Nephron progenitor cell (in vitro differentiated cells): ENCODE data around the gene LUZP2.

Experiments
- DNase-seq: peaks from one replicate; pipeline ENCODE4 v3.0.0; 2021
- H3K27ac Mint-ChIP-seq: 2 replicates; pipeline ENCODE4 v1.8.0; 2021; ENCODE audit warnings: mild to moderate bottlenecking, moderate library complexity, mixed read lengths
- H3K27me3 Mint-ChIP-seq: 2 replicates; pipeline ENCODE4 v1.8.0; 2021; ENCODE audit warnings: mild to moderate bottlenecking, low read depth, mixed read lengths; ENCODE audit not compliant: poor library complexity
- H3K36me3 Mint-ChIP-seq: 2 replicates; pipeline ENCODE4 v1.8.0; 2021; ENCODE audit warnings: low read depth, mixed read lengths
- H3K4me1 Mint-ChIP-seq: 2 replicates; pipeline ENCODE4 v1.8.0; 2021; ENCODE audit warnings: mixed read lengths
- H3K4me3 Mint-ChIP-seq: 2 replicates; pipeline ENCODE4 v1.8.0; 2021; ENCODE audit warnings: mild to moderate bottlenecking, moderate library complexity, mixed read lengths
- H3K9me3 Mint-ChIP-seq: 2 replicates; pipeline ENCODE4 v1.8.0; 2021; ENCODE audit warnings: mild to moderate bottlenecking, moderate library complexity, mixed read lengths
- TF ChIP-seq, protein P1 (sequence below): fragments of 200-600 bp; sonication (generic); IDR thresholded peaks from 2 replicates; pipeline ENCODE4 v1.5.0; 2021; ENCODE audit warnings: antibody characterized with exemption

The LUZP2 gene

DNA sequence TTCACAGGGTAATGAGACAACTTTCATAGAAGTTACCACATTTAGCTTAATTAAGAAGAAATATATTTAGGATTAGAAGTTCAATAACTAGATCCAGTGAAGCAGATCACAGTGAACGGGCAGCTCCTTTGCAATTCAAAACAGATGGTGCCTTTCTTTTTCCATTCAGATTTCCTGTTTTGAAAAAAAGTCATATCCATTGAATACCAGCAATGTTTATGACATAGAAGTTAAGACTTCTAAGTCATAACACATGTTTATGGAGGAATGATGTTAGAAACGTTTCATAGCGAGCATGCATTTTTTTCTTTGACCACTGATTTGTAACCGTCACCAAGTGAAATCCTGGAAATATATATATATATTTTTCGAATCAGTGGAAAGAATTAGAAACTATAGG, 24.7 kb downstream of the LUZP2 start:
- H3K27me3 Mint-ChIP-seq = no peaks in the 10 kb centered on the region
- H3K36me3 Mint-ChIP-seq = no peaks in the 10 kb centered on the region
- no peak overlapping the region for H3K27ac Mint-ChIP-seq
- no peaks in the 10 kb centered on the region for H3K4me1 Mint-ChIP-seq
- TF ChIP-seq, protein P1, sequence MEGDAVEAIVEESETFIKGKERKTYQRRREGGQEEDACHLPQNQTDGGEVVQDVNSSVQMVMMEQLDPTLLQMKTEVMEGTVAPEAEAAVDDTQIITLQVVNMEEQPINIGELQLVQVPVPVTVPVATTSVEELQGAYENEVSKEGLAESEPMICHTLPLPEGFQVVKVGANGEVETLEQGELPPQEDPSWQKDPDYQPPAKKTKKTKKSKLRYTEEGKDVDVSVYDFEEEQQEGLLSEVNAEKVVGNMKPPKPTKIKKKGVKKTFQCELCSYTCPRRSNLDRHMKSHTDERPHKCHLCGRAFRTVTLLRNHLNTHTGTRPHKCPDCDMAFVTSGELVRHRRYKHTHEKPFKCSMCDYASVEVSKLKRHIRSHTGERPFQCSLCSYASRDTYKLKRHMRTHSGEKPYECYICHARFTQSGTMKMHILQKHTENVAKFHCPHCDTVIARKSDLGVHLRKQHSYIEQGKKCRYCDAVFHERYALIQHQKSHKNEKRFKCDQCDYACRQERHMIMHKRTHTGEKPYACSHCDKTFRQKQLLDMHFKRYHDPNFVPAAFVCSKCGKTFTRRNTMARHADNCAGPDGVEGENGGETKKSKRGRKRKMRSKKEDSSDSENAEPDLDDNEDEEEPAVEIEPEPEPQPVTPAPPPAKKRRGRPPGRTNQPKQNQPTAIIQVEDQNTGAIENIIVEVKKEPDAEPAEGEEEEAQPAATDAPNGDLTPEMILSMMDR = no peak
- no peaks in the 10 kb centered on the region for H3K9me3 Mint-ChIP-seq
- H3K4me3 Mint-ChIP-seq = no peak overlapping the region
- no peak for DNase-seq

DNA sequence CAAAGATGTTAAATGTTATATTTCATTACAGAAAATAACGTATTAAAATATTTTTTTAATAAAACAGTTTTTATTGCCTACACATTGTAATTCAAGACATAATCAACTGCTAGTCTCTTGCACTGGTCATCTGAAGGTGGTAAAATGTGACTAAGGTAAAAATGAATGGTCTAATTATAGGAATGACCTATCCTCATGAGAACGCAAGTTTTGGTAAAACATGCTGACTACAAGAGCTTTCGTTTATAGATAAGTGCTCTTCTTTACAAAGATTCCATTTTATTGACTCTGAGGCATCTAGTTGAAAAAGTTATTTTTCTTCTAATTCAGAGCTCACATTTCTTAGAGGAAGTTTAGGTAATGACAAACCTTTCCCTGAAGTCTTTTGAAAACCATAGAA, 27.3 kb downstream of the LUZP2 start:
- H3K27ac Mint-ChIP-seq = no peak overlapping the region
- no peaks in the 10 kb centered on the region for H3K27me3 Mint-ChIP-seq
- H3K9me3 Mint-ChIP-seq = no peaks in the 10 kb centered on the region
- H3K36me3 Mint-ChIP-seq = no peaks in the 10 kb centered on the region
- DNase-seq = no peak
- TF ChIP-seq, protein P1 = no peak
- no peaks in the 10 kb centered on the region for H3K4me1 Mint-ChIP-seq
- H3K4me3 Mint-ChIP-seq = no peak overlapping the region

DNA sequence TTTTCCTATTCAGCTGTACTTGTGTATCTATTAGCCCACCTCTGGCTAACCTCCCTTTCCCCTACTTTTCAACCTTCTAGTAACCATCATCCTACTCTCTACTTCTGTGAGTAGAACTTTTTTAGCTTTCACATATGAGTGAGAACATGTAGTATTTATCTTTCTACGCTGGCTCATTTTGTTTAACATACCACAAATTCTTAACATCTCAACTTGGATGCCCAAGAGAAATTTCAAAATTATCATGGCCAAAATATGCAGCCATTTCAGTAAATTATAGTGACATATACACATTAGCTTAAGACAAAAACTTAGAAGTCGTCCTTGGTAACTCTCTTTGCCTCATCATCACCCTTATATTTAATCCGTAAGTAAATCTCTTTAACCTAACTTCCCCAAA, 34.7 kb downstream of the LUZP2 start:
- Mint-ChIP-seq H3K4me3 (no peak overlapping the region), H3K9me3 (no peaks in the 10 kb centered on the region), H3K36me3 (no peaks in the 10 kb centered on the region), H3K27ac (no peak overlapping the region), H3K4me1 (no peaks in the 10 kb centered on the region), H3K27me3 (no peaks in the 10 kb centered on the region)
- no peak for DNase-seq
- TF ChIP-seq, protein P1 = no peak

DNA sequence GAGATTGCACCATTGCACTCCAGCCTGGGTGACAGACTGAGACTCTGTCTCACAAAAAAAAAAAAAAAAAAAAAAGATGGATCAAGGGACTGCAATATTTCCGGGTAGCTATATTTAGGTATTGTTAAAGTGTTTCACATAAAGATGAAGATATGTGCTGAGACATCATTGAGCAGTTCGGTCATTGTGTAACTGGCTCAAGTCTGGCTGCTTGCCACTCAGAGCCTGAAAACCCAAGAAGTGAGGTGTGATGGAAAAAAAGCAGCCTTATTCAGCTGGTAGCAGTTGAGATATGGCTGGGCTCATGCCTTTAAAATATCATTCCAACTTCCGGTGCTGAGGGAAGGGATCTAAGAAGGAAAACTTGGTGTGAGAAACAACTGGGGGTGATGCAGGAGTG, 46.9 kb downstream of the LUZP2 start:
- DNase-seq = no peak
- Mint-ChIP-seq H3K36me3 (no peaks in the 10 kb centered on the region), H3K27ac (no peak overlapping the region), H3K4me3 (no peak overlapping the region), H3K9me3 (no peaks in the 10 kb centered on the region), H3K4me1 (no peaks in the 10 kb centered on the region), H3K27me3 (peaks cover 3% of the 10 kb centered on the region)
- TF ChIP-seq, protein P1 = no peak

DNA sequence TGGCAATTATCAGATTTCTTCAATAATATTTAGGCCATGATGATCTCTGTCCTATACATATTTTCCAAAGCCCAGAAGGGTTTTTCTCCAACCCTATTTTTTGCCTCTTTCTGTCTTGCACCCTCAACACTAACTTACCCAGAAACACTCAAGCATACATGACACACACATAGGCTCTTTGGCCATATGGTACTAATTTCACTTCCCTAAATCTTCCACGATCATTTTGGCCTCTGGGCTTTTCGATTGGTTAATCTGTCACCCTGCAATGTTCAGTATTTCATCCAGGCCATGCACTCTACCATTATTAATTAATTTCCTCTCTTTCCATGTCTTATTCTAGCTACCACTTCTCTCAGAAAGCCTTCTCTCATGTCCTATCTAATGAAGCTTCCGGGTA, 59.8 kb downstream of the LUZP2 start:
- H3K27ac Mint-ChIP-seq = no peak overlapping the region
- no peaks in the 10 kb centered on the region for H3K36me3 Mint-ChIP-seq
- TF ChIP-seq, protein P1 = no peak
- H3K4me3 Mint-ChIP-seq = no peak overlapping the region
- no peaks in the 10 kb centered on the region for H3K27me3 Mint-ChIP-seq
- DNase-seq = no peak
- H3K9me3 Mint-ChIP-seq = no peaks in the 10 kb centered on the region
- H3K4me1 Mint-ChIP-seq = peaks cover 16% of the 10 kb centered on the region

DNA sequence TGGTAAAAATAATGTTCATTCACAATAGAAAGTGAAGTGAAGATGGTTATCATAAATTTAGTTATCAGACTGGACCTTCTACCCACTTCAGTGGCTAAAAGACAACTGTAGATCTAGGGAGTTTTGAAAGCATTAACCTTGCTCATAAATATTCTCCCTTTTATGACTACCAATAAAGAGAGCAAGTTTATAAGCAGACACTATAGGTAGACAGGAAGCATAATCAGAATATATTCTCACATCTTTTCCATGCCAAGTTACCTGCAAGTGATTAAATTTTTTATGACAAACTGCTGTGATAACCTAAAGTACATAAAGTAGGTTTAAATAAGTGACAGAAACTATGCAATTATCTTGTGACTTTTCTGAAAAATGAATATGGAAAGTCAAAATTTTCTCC, 62.5 kb downstream of the LUZP2 start:
- TF ChIP-seq, protein P1 = no peak
- Mint-ChIP-seq H3K9me3 (no peaks in the 10 kb centered on the region), H3K27ac (no peak overlapping the region), H3K36me3 (no peaks in the 10 kb centered on the region), H3K4me1 (peaks cover 16% of the 10 kb centered on the region), H3K27me3 (no peaks in the 10 kb centered on the region), H3K4me3 (no peak overlapping the region)
- DNase-seq = no peak
